ENCODE measurements around the gene PCDH18. TPM values are rescaled to one million over a fixed set of nuclear protein-coding genes. Genes with fewer than 3 reads are reported as not detected.

Gene PCDH18
- total RNA-seq, 4 donors from 2014 or later: 49.6 to 61.3 (median 54.3) TPM

DNA sequence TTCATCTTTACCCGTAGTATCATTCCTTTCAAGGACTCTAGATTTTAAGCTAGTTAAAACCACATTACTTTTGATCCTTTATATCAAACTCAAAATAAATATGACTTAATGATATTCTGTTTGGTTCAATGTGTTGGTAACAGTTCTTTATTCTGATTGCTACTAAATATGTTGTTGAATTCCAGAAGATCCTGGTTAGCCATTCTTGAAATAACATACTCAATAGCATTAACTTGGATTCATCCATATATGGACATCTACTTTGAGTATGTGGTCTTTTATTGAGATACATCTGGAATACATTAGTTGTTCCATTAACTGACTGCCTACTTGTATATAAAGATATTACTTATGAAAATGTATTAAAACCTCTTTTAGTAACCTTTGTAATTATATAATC lies 27.5 kb upstream of the PCDH18 start:
- Histone ChIP-seq H3K4me3 (no peak overlapping the region), H3K27ac (no peak overlapping the region), H3K4me1 (no peaks in the 10 kb centered on the region), H3K27me3 (no peaks in the 10 kb centered on the region), H3K36me3 (no peaks in the 10 kb centered on the region), H3K9me3 (no peaks in the 10 kb centered on the region)
- TF ChIP-seq EP300 (IDR thresholded peaks at IDR 0.05) (no peak), POLR2A (IDR thresholded peaks at IDR 0.05) (no peak)
- TF ChIP-seq, protein P1, sequence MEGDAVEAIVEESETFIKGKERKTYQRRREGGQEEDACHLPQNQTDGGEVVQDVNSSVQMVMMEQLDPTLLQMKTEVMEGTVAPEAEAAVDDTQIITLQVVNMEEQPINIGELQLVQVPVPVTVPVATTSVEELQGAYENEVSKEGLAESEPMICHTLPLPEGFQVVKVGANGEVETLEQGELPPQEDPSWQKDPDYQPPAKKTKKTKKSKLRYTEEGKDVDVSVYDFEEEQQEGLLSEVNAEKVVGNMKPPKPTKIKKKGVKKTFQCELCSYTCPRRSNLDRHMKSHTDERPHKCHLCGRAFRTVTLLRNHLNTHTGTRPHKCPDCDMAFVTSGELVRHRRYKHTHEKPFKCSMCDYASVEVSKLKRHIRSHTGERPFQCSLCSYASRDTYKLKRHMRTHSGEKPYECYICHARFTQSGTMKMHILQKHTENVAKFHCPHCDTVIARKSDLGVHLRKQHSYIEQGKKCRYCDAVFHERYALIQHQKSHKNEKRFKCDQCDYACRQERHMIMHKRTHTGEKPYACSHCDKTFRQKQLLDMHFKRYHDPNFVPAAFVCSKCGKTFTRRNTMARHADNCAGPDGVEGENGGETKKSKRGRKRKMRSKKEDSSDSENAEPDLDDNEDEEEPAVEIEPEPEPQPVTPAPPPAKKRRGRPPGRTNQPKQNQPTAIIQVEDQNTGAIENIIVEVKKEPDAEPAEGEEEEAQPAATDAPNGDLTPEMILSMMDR (IDR thresholded peaks at IDR 0.05): no peak
- WGBS, 2 donors: 83 to 94% methylated on average over 1 of the region's 1 CpG
- DNase-seq (ENCODE audit: low spot score in 2 of 2): no peak

DNA sequence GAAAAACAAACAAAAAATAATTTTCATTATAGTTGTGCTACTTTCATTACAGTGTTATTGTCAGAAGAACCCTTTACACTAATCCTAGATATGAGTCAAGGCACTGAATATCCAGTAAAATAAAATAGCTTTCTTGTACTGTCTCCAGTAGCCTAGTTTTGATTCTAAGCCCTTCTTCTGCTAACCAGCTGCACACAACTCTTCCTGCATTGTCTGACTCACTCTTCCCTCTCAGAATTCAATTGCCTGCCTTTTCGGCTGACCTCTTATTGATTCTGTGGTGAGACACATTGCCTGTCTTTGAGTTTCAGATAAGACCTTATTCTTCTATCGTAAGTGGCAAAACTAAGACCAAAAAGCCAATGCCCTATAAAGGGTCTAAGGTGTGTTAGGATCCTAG lies 26.7 kb upstream of the PCDH18 start:
- no peaks in the 10 kb centered on the region for H3K4me1 ChIP-seq
- no peaks in the 10 kb centered on the region for H3K27me3 ChIP-seq
- H3K36me3 ChIP-seq: no peaks in the 10 kb centered on the region
- WGBS, 2 donors: 51 to 55% methylated on average over 2 of the region's 2 CpGs
- H3K9me3 ChIP-seq: no peaks in the 10 kb centered on the region
- TF ChIP-seq, protein P1 (IDR thresholded peaks at IDR 0.05): no peak
- TF ChIP-seq POLR2A (IDR thresholded peaks at IDR 0.05) (no peak), EP300 (IDR thresholded peaks at IDR 0.05) (no peak)
- H3K27ac ChIP-seq: no peak overlapping the region
- DNase-seq (ENCODE audit: low spot score in 2 of 2): no peak
- H3K4me3 ChIP-seq: no peak overlapping the region

DNA sequence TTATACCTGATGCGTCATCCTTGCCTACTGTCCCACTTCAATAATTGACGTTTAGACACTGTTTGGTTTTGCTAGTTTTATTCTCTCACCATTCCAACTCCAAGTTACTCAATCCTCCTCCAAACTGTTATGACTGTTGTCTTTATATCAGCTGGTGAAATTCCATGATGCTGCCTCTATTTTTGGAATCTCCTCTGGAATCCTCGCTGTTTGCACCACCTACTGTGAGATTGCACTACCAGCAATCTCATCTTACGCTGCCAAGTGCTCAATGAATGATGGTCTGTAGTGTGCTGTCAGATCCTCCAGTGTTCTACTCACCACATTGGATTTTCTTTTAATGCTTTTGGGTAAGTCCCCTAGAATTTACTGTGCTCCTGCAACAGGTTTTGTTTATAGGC lies 13.2 kb upstream of the PCDH18 start:
- TF ChIP-seq EP300 (IDR thresholded peaks at IDR 0.05) (peak in 1 of 2 donors; percentile 67), POLR2A (IDR thresholded peaks at IDR 0.05) (no peak)
- TF ChIP-seq, protein P1 (IDR thresholded peaks at IDR 0.05): no peak
- Histone ChIP-seq H3K27me3 (no peaks in the 10 kb centered on the region), H3K4me1 (peaks cover 0 to 12% (median 3%) of the 10 kb centered on the region in 4 donors), H3K9me3 (no peaks in the 10 kb centered on the region), H3K36me3 (no peaks in the 10 kb centered on the region), H3K27ac (no peak overlapping the region), H3K4me3 (no peak overlapping the region)
- DNase-seq (ENCODE audit: low spot score in 2 of 2): peak in 1 of 2 donors; percentile 52
- 62 to 64% methylated on average over 4 of the region's 4 CpGs for WGBS, 2 donors

DNA sequence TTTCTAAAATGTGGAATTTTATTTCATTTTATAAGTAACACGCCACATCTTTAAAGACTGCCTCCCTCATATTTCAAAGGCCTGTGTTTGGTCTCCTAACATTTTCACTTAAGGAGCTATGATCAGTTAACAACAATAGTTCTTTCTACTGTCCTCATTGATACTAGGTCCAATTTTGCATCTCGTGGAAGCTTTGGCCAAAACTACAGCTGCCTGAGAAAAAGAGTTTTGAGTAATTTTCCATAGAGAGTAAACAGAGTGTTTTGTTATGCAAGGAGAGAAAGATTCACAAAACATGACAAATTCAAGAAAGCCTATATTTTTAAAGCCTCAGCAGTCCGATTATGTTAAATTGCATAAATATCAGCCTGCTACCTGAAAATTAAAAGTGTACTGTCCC lies 11.4 kb upstream of the PCDH18 start:
- Histone ChIP-seq H3K27ac (peak overlapping the region in 1 of 4 donors; percentile 45), H3K9me3 (no peaks in the 10 kb centered on the region), H3K27me3 (no peaks in the 10 kb centered on the region), H3K4me1 (peaks cover 0 to 12% (median 3%) of the 10 kb centered on the region in 4 donors), H3K4me3 (no peak overlapping the region), H3K36me3 (no peaks in the 10 kb centered on the region)
- WGBS, 2 donors: 49 to 50% methylated on average over 3 of the region's 3 CpGs
- DNase-seq (ENCODE audit: low spot score in 2 of 2): no peak
- TF ChIP-seq EP300 (IDR thresholded peaks at IDR 0.05) (no peak), POLR2A (IDR thresholded peaks at IDR 0.05) (no peak)
- TF ChIP-seq, protein P1 (IDR thresholded peaks at IDR 0.05): no peak

DNA sequence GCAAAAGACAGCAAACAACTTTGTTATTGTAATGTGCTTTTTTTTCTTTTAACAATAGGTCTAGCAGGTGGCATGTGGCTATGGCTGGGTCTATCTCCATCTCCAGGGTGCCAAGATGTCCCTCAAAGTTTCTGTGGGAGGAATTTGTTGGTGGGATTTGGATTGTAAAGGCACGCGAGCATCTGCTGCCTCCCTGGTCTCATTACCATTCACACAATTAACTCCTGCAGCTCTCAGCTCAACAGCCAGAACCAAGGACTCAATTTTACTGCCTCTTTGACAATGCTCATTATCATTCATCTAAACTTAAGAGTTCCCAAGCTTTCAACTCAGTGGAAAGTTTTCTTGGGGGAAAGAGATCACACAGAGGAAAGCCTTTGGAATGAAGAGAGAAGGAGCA lies 10.9 kb upstream of the PCDH18 start:
- Histone ChIP-seq H3K36me3 (no peaks in the 10 kb centered on the region), H3K27me3 (no peaks in the 10 kb centered on the region), H3K4me3 (no peak overlapping the region), H3K27ac (peak overlapping the region in 2 of 4 donors; percentile 20 to 45), H3K9me3 (no peaks in the 10 kb centered on the region), H3K4me1 (peaks cover 0 to 12% (median 3%) of the 10 kb centered on the region in 4 donors)
- WGBS, 2 donors: 53 to 62% methylated on average over 2 of the region's 2 CpGs
- TF ChIP-seq EP300 (IDR thresholded peaks at IDR 0.05) (no peak), POLR2A (IDR thresholded peaks at IDR 0.05) (no peak)
- TF ChIP-seq, protein P1 (IDR thresholded peaks at IDR 0.05): no peak
- no peak for DNase-seq (ENCODE audit: low spot score in 2 of 2)

All from tibial nerve (tissue), 4 donors.